HG03571 (cell line): Measurements from ENCODE around the gene RGPD6.
"Not testable (repeated sequence)": the region's sequence is repeated elsewhere in the genome, so short reads cannot be mapped to it uniquely, and the experiment has no call there.

Experiments
- ATAC-seq: cut with Tn5 transposase; IDR thresholded peaks from one replicate; pipeline ENCODE4 v1.9.1; 2021; ENCODE audit not compliant: unreplicated experiment

Gene RGPD6

DNA sequence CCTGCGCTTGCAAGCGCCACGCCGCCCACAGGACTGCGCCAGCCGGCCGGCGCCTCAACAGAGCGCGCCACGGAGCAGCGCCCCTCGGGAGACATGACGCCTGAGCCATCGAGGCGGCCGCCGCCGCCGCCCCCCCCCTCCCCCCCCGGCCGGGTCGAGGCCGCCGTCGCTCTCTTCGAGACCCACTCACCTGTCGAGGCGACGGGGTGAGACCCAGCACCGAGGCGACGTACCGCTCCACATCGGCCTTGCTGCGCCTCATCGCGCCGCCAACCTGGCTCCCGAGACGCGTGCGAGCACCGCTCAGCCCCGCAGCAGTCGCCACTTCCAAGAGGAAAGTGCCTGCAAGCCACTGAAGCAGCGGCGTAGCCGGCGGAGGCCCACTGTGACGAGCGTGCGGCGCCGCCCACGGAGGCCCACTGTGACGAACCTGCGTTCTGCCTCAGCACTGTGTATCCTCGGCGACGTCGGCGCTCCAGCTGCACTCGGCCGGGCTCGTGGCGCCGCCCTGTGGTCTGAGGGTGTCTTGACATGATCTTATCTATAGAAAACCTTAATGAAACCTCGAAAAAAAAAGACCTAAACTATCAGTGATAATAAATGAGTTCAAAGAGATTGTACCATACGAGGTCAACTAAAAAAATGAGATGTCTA lies at the start of gene RGPD6:
TSS of gene RGPD6 (minus strand) at position 460 of the 654 bp plus-strand sequence. CDS start at position 262, 198 bp downstream.
- peak; percentile 99 for ATAC-seq

DNA sequence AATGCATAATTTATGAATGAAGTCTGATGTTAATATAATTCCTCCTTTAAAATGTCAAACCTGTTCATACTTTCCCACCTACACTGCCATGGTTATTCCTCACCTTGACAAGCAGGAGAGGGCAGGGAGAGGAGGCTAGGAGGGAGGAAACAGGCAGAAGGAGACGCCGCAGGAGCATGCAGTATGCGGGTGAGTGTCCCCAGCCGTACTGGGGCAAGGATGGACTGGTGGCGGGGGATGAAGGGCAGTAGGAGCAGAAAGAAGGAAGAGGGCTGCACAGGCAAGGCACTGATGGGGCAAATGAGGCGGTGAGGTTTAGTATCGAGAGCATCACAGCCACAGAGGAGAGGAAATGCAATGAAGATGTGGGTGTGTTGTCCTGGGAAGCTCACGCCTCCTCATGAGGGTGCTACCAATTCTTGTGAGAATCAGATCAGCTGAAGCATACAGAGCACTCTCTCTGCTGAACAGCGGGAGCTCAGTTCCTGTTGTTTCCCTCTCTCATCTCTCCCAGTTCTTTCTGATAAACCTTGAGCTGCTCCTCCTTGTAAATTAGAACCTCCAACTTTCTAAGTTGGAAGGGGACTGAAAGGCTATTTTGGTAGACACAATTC lies 42.4 kb upstream of the RGPD6 start:
- ATAC-seq: not testable (repeated sequence)

DNA sequence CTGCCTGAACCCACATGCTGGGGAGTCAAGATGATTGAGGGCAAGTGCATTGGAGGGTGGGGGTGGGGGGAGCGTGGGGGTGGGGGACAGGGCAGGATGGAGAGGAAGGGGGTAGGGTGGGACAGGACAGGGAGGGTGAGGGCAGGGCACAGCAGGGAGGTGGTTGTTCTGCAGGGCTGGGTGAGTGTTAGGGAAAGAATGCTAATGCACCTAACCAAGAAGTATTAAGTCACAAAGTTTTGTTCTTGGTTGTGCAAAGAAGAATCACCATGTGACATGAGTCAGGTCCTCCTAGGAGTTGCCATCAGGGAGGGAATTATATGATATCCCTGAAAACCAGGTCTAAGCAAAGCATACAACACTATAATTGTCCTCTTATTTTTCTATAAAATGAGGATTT lies 36.9 kb upstream of the RGPD6 start:
- ATAC-seq: not testable (repeated sequence)

DNA sequence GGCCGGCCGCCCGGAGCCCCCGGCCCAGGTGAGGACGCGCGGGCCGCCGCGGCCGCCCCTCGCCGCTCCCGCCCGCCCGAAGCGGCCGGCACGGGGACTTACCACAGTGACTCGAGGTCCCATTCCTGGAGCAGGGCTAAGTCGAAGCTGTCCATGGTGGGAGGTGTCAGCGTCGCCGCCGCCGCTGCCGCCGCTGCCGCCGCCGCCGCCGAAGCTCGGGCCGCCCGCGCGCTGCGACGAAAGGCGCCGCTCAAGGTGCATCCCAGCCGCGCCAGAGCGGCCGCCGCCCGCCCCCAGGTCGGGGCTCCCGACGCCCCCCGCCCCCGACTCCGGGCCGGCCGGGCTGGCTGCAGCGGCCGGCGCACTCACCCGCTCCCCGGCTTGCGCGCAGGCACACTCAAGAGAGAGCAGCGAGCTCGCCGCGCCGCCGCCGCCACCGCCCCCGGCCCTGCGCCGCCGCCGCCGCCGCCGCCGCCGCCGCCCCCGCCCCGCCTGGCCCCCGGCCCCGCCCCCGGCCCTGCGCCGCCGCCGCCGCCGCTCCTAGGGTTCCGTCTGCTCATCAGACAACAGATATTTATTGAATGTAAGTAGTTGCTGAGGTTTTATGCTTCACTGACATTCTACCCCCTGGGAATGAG lies 33.7 kb upstream of the RGPD6 start:
- not testable (repeated sequence) for ATAC-seq

DNA sequence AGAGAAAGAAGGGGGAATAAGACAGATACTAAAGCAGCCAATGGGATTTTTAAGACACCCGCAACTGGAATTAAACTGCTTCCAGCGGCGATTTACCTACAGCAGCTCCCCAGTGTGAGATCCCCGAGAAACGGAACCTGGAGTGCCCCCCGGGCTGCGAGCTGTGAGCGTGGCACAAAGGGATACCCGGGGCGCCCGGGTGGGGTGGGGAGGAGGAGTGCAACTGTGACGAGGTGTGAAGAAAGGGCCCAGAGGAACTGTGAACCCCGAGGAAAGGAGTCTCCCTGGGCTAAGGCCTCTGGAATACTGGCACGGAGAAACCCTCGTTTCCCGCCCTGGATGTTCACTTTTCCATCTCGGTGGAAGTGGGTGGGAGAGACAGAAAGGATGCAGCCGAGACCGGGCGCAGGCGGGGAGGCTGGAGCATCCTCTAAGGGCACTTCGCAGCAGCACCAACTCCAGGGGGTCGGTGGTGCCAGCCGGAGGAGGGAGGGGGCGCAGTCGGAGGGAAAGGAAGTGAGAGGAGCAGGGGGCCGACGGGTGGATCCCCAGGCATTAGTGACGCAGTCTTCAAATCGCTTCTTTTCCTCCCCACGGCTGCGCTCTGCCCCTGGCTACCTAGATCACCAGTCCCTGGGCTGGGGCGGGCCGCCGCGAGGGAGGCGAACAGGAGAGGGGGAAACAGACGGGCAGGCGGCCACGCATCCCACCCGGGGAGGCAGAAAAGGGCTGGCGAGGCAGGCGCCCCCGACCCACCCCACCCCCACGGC lies 33.0 kb upstream of the RGPD6 start:
- ATAC-seq: not testable (repeated sequence)

DNA sequence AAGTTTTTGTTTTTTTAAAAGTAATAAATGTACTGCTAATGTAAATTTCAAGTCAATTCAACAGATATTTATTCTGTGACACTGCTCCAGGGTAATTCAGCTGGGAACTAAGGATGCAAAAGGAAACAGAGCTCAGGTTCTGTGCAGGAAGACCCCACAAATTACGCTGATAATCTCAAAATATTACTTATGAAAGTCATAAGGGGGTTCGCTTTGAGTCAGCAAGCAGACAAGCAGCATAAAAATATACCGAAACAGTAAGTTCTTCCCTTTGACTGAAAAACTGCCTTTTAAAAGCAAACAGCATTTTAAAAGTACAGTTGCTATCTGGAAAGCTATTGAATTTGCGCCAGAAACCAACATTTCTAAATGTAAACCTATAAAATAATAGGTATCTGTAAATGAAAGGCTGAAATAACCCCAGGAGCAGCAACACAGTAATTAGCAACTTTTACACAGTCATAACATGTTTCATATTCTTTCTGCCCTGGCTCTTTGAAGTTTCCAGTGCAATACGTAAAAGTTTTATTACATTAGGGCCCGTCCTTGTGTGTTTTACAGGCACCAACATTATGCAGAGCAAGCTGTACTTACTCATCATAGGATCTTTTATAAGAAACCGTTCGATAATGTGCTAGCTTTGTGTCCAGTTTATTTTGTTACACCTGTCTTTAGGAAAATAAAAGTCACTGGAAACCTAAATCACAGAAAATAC lies 31.9 kb upstream of the RGPD6 start:
- ATAC-seq: not testable (repeated sequence)

DNA sequence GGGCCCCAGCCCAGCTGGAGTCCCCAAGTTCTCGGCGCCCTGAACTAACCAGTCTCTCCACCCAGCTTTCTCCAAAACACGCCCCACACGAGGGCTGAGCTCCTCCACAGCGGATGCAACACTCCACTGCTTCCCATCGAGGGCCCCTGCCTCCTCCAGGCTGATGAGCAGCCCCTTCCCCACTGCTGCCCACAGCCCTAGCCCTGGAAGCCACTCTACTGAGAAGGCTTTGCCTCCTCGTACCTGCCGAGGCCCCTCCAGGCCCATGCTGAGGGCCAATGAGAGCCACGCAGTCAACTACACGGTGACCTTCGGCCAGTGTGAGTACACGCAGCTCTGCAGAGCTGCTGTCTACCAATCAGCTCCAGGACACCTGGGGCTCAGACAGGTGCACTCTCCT lies 28.0 kb upstream of the RGPD6 start:
- not testable (repeated sequence) for ATAC-seq

DNA sequence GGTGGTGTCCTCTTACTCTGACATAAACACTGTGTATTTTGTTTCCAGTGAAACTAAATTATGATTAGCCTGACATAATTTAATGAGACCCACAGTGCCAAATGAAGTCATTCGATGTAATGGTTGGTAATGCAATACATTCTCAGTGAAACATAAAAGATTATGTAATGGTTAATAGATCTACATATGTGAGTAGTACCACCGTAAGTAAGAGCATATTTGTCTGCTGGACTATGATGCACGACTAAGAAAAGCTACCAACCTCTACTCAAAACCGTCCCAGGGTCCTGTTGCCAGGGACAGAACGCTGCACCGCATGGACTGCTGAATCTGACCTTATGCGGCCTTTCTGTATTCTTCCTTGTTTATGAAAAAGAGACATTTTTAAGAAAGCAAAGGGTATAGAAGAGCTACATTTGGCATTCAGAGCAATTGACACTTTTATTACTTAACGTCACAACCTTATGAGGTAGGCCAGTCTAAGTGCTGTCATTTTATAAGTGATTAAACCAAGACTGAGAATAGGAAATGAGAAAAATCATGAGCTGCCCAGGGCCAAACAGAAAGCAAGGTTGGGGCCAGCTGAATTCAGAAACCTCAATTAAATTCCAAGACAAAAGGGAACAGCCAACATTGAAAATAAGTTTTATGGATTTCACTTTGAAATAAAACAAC lies 27.0 kb upstream of the RGPD6 start:
- not testable (repeated sequence) for ATAC-seq

DNA sequence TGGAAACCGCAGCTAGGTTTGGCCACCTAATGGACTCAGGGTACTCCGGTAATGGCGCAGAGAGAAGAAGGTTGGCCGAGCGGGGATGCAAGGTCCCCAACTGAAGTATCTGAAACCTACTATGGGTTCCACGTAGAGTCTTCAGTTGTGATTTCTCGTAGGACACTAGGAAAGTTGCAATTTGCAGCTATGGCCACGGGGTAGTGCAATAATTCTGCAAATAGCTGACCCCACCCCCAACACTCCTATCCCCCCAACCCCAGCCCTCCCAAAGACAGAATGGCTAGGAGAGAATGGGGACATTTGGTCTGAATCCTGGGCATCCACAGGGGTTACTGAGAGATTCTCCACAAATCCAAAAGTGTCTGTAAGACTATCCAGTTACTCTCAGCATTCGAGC lies 25.1 kb upstream of the RGPD6 start:
- not testable (repeated sequence) for ATAC-seq

DNA sequence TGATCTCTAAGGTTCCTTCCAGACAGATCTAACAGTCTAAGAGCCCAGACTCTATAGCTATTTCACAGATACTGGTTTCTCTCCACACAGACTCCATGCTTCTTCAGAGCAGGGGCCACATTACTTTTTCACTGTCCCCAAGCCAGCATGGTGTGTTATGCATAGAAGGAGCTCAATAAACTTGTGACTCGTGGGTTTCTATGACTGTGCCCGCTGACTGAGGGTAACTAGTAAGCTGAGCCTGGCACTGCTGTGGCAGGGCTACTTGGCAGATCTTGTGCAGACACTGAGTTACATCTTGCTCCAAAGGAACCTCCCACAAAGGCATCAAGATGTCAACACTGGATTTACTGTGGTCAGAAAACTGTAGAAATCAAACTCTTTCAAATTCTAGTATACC lies 15.0 kb upstream of the RGPD6 start:
- not testable (repeated sequence) for ATAC-seq

DNA sequence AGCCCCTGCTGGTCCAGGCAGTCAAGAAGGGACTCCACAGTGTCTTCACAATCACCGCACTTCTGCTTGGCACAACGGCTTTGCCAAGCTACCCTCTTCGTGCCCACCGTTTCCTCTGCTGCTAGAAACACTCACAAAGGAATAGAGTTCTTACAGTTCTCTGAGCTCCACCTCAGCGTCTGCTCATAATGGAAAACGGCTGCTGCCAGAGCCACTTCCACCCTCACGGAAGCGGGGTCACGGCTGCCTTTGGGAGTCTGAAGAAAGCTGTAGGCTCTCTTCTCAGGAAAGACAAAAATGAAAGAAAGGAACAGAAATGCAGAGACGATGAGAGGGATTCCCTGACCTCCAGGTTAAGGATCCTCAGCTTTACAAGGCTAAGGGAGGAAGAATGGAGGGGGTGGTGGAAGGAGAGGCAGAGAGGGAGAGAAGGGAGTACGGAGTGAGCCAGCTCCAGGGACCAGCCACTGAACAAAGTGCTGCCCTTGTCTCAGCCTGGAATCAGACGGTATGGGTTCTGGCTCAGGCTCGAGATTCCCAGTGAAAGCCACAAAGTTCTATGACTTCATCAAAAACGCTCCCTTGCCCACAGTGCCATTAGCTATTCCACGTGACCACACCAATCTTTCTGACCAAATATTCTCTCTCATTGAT lies 12.8 kb upstream of the RGPD6 start:
- ATAC-seq: not testable (repeated sequence)

DNA sequence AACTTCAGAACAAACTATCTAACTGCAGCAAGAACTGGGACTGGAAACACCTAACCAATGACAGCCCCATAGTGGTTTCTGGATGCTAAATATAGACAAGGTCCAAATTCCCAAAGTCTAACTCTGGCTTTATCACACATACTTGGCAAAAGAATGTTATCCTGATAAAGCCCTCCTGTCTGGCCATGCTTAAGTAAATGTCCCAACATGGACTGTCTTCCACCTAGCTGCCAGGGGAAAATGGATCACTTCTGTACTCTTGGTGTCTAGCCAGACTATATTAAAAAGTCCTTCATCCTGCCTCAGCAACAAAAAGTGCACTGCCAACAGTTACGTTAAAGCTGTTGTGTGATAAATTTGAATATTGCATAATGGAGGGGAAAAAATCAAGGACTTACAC lies 11.5 kb upstream of the RGPD6 start:
- ATAC-seq: not testable (repeated sequence)

DNA sequence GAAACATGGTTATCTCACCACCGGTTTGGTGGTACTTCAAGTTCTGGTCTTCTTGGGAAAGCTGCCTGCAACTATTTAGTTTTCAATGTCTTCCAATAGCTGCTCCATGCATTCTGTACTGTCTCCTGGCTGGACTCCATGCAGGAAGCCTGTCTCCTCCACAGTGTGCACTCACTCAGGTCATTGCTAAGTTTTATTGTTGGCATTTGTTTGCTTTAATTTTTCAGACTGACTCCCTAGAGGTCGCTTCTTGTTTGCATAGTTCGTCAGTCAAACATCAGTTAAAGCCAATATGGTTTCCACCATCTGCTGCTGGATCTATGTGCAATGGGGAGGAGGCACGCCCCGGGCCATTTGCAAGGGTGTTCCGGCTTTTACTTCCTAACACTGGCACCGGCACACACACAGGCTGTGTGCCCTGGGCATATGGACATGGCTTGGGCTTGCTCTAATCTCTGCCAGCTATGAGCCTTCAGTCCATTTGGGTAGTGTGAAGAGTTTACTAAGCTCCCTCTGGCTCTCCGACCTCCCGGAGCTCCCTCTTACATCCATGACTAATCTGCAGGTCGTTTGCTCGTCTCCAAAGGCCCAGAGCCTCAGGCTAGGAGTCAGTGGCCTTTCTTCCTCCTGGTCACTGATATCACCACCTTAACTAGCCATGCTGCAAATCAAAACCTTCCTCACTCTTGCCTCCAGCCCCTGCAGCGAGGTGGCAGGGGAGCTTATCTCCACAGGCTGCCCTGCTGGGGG lies 2.4 kb upstream of the RGPD6 start:
- not testable (repeated sequence) for ATAC-seq

DNA sequence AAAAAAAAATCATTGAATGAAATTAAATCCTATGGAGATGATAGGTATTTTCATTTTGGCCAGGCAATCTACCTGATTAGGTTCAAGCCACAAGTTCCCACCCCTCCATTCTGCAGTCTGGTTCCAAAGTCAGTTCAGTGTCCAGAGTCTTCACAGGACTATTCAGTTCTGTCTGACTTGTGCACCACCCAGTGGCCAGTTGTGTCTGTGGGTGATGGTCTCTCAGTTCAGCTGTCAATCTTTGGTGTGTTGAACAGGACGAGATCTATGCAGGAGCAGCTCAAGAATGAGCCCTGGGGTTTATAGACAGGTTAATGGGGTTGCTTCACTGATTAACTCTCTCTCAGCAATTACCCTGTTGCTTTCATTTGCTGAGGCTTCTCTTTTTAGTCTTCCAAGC lies 1.4 kb upstream of the RGPD6 start:
- ATAC-seq: not testable (repeated sequence)

DNA sequence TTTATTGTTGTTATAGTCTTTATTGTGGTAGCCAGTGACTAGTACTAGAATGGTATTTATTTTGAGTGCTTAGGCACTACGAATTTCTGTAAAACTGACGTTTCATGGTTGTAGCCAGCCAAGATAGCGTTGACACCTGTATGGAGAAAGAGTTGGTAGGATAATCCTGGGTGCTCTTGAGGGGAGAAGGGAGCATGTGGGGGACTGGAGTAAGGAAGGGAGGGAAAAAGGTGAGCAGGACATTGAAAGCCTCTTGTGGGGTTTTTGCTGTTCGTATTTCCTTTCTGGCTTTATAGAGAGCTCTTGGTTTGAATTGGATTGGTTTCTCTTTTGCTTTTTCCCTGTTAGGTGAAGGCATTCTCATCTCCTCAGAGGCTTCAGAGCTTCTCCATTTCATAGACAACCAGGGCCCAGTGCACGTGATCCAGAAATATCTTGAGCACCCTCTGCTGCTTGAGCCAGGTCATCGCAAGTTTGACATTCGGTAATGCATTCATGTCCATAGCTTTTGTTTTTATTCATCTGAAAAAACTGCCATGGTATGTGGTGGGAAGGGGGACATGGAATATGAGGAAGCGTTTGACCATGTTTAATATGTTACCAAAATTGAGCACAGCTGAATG lies 77.2 kb downstream of the RGPD6 start:
- ATAC-seq: peak; percentile 68

DNA sequence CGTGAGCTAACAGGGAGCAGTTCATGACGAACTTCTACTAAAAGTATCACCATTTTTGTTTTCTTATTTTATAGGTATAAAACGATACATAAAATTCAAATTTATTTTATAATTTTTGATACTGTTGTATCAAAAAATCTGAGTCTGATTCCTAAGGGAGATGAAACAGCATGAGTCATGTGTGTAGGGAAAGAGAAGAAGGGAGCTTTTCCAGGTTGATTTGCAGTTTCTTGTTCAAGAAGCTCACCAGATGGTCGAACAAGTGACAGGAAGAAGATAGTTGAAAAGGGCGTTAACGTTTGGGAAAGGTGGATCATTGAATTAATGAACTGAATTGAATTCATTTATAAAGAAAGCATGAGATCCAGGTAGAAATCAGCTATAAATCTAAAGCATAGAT lies 81.0 kb downstream of the RGPD6 start:
- ATAC-seq: not testable (repeated sequence)

DNA sequence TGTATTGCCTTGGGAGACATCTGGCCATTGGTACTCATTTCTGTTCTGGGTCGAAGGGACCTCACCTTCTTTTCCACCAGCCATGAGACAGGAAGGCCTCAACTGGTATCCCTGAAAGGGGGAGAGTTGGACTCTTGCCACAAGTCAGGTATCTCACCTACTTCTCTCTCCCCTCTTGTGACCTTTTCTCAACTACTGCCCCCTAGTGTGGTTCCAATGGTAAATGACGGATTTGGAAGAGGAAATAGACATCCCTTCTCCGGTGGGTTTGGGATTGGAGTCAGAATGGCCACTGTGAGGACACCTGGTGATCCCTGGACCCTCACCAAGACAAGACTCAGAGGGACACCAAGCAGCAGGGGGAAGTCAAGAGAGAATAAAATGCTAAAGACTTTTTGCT lies 82.5 kb downstream of the RGPD6 start:
- ATAC-seq: not testable (repeated sequence)

DNA sequence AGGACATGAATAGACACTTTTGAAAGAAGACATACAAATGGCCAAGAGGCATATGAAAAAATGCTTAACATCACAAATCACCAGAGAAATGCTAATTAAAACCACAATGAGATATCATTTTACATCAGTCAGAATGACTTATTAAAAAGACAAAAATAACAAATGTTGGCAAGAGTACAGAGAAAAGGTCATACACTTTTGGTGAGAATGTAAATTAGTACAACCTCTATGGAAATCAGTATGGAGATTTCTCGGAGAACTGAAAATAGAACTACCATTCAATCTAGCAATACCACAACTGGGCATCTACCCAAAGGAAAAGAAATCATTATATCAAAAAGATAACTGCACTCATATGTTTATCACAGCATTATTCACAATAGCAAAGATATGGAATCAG lies 88.0 kb downstream of the RGPD6 start:
- not testable (repeated sequence) for ATAC-seq

DNA sequence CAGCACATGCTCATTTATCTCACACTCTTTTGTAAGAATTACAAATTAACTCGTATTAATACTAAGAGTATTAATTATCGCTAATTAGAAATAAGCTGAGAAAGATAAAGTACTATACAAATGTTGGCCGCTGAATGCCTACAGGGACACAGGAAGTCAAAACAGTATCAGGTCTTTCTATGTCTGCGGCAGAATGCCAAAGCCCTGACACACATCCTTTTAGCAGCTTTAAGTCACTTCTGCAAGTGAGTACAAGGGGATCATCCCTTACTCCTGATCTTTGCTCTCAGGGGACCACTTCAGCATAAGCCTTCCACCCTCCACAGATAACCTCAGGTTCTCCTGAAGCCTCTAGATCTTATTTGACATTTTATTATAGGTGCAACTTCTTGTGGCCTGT lies 94.3 kb downstream of the RGPD6 start:
- not testable (repeated sequence) for ATAC-seq
